Measurements from ENCODE around the gene ELAVL3. TPM values are rescaled to one million over a fixed set of nuclear protein-coding genes. Genes with fewer than 3 reads are reported as not detected.

The ELAVL3 gene
- polyA plus RNA-seq, 3 donors = not detected

GRCh38 chr19:11437955-11438354 lies 42.9 kb downstream of the ELAVL3 start:
- H3K27me3 ChIP-seq (ENCODE audit: control insufficient read depth in 2 of 2, insufficient read depth in 2 of 2, low read length in 2 of 2) = no peaks in the 10 kb centered on the region
- H3K9ac ChIP-seq (ENCODE audit: insufficient read depth, low read length, poor library complexity, severe bottlenecking) = no peak overlapping the region
- peaks cover 0 to 1% (median 0%) of the 10 kb centered on the region in 3 donors for H3K27me3 Mint-ChIP-seq (ENCODE audit: low read depth in 3 of 3)
- no peak overlapping the region for H3K4me2 ChIP-seq (replicated peaks; ENCODE audit: extremely low read depth, low read length, poor library complexity, severe bottlenecking)
- TF ChIP-seq CTCF (IDR thresholded peaks at IDR 0.05) = no peak
- H3K36me3 ChIP-seq (replicated peaks in 1 of 2; ENCODE audit: control insufficient read depth in 1 of 2, insufficient read depth in 2 of 2, low read length in 2 of 2) = peaks cover 42 to 53% of the 10 kb centered on the region in 2 donors
- peak overlapping the region in 4 of 7 donors; percentile 37 to 69 (median 52) for H3K27ac Mint-ChIP-seq
- 86% methylated on average over 3 of the region's 9 CpGs for WGBS (ENCODE audit: insufficient coverage)
- peaks cover 16% of the 10 kb centered on the region for H4K20me1 ChIP-seq (ENCODE audit: insufficient read depth, low read length)
- no peak for DNase-seq
- intact Hi-C loops (cut with micrococcal nuclease) = no loop called here
- H3K79me2 ChIP-seq (ENCODE audit: insufficient read depth, low read length) = peaks cover 27% of the 10 kb centered on the region
- H3K4me1 Mint-ChIP-seq = peaks cover 26% of the 10 kb centered on the region
- H3K4me3 Mint-ChIP-seq = no peak overlapping the region
- H3K4me1 ChIP-seq (ENCODE audit: control insufficient read depth in 1 of 2, insufficient read depth in 2 of 2, low read length in 2 of 2) = peaks cover 17 to 20% of the 10 kb centered on the region in 2 donors
- peaks cover 37 to 63% of the 10 kb centered on the region in 2 donors for H3K36me3 Mint-ChIP-seq
- H2AFZ ChIP-seq (ENCODE audit: insufficient read depth, low read depth, low read length, poor library complexity, severe bottlenecking) = no peak overlapping the region
- no peaks in the 10 kb centered on the region for H3K9me3 ChIP-seq (replicated peaks in 1 of 2; ENCODE audit: control insufficient read depth in 1 of 2, insufficient read depth in 1 of 2, low read length in 2 of 2)
- H3K9me3 Mint-ChIP-seq = peaks cover 0 to 3% (median 0%) of the 10 kb centered on the region in 7 donors
- H3K27ac ChIP-seq (ENCODE audit: low read depth in 1 of 2, low read length in 2 of 2) = no peak overlapping the region
- H3K4me3 ChIP-seq (replicated peaks in 1 of 3; ENCODE audit: low read depth in 2 of 3, low read length in 3 of 3) = no peak overlapping the region

GRCh38 chr19:11435833-11436313 lies 45.0 kb downstream of the ELAVL3 start:
- peaks cover 24 to 32% of the 10 kb centered on the region in 2 donors for H3K36me3 ChIP-seq (replicated peaks in 1 of 2; ENCODE audit: control insufficient read depth in 1 of 2, insufficient read depth in 2 of 2, low read length in 2 of 2)
- Mint-ChIP-seq H3K4me3 (peak overlapping the region; percentile 98 to 100), H3K27ac (peak overlapping the region; percentile 96 to 99 (median 97)), H3K36me3 (peaks cover 22 to 44% of the 10 kb centered on the region in 2 donors), H3K27me3 (ENCODE audit: low read depth in 3 of 3) (peaks cover 0 to 1% (median 0%) of the 10 kb centered on the region in 3 donors), H3K4me1 (peaks cover 23% of the 10 kb centered on the region), H3K9me3 (peaks cover 0 to 3% (median 0%) of the 10 kb centered on the region in 7 donors)
- H3K27ac ChIP-seq (ENCODE audit: low read depth in 1 of 2, low read length in 2 of 2) = peak overlapping the region; percentile 63 to 82
- H3K79me2 ChIP-seq (ENCODE audit: insufficient read depth, low read length) = peaks cover 23% of the 10 kb centered on the region
- peaks cover 17 to 20% of the 10 kb centered on the region in 2 donors for H3K4me1 ChIP-seq (ENCODE audit: control insufficient read depth in 1 of 2, insufficient read depth in 2 of 2, low read length in 2 of 2)
- no peak for DNase-seq
- H3K4me2 ChIP-seq (replicated peaks; ENCODE audit: extremely low read depth, low read length, poor library complexity, severe bottlenecking) = peak overlapping the region; percentile 97
- WGBS (ENCODE audit: insufficient coverage) = 7% methylated on average over 19 of the region's 21 CpGs
- no peak for TF ChIP-seq CTCF (IDR thresholded peaks at IDR 0.05)
- no peaks in the 10 kb centered on the region for H3K27me3 ChIP-seq (ENCODE audit: control insufficient read depth in 2 of 2, insufficient read depth in 2 of 2, low read length in 2 of 2)
- H3K9ac ChIP-seq (ENCODE audit: insufficient read depth, low read length, poor library complexity, severe bottlenecking) = peak overlapping the region; percentile 65
- peak overlapping the region; percentile 84 for H2AFZ ChIP-seq (ENCODE audit: insufficient read depth, low read depth, low read length, poor library complexity, severe bottlenecking)
- H3K9me3 ChIP-seq (replicated peaks in 1 of 2; ENCODE audit: control insufficient read depth in 1 of 2, insufficient read depth in 1 of 2, low read length in 2 of 2) = no peaks in the 10 kb centered on the region
- intact Hi-C loops (cut with micrococcal nuclease) = loop anchor here in 1 of 2 donors (2.0 kb wide), 1 partner anchor 53 kb away; no protein-coding TSS in a partner anchor
- peak overlapping the region; percentile 61 to 82 (median 77) for H3K4me3 ChIP-seq (replicated peaks in 1 of 3; ENCODE audit: low read depth in 2 of 3, low read length in 3 of 3)
- peaks cover 2% of the 10 kb centered on the region for H4K20me1 ChIP-seq (ENCODE audit: insufficient read depth, low read length)

Data from CD14-positive monocyte (primary cell).